ENCODE data around the gene CDK5RAP3.
"Not testable (repeated sequence)": the region's sequence is repeated elsewhere in the genome, so short reads cannot be mapped to it uniquely, and the experiment has no call there.

Gene CDK5RAP3

DNA sequence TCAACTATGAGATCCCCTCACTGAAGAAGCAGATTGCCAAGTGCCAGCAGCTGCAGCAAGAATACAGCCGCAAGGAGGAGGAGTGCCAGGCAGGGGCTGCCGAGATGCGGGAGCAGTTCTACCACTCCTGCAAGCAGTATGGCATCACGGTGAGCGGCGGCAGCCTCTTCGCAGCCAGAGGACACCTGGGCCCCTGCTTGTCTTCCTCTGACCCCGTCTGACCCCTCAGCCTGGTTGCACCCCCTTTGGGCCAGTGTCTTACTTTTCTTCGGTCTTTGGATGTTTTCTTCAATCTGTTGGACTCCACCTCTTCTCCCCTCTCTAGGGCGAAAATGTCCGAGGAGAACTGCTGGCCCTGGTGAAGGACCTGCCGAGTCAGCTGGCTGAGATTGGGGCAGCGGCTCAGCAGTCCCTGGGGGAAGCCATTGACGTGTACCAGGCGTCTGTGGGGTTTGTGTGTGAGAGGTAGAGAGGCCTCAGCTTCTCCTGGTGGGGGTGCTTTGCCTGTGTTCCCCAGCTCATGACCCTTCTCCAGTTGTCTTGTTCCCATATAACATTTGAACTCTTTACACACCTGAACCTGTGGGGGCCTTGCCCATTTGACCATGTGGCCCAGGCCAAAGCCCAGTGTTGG is 4.4 kb downstream of the CDK5RAP3 start:
- DNase-seq (ENCODE audit: low read depth in 3 of 3): no peak

DNA sequence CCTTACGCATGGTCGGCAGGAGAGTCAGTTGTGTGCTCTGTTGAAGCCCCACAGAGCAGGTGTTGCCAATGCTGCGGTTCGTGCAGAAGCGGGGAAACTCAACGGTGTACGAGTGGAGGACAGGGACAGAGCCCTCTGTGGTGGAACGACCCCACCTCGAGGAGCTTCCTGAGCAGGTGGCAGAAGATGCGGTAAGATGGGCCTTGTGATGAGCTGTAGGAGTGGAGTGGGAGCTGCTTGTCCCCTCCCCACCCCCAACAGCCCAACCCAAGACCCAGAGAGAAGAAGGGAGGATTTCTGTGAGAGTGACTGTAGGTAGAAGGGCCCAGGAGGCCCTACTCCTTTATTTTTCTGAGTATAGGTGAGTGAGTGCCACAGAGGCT is 4.9 kb downstream of the CDK5RAP3 start:
- no peak for DNase-seq (ENCODE audit: low read depth in 3 of 3)

- peak in 1 of 3 experiments; percentile 18 for DNase-seq (ENCODE audit: low read depth in 3 of 3)
These were observed 7.4 kb downstream of the CDK5RAP3 start for GRCh38 chr17:47978324-47978723.

DNA sequence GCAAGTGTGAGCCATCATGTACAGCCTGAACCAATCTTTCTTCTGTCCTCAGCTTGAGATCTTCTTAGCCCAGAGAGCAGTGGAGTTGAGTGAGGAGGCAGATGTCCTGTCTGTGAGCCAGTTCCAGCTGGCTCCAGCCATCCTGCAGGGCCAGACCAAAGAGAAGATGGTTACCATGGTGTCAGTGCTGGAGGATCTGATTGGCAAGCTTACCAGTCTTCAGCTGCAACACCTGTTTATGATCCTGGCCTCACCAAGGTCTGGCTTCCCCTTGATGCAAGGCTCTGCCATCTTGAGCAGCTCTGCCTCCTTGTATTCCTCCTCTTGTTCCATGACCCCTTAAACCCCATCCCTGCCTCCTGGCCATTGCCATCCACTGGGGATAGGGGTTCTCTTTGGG is 9.6 kb downstream of the CDK5RAP3 start:
- no peak for DNase-seq (ENCODE audit: low read depth in 3 of 3)

- no peak for DNase-seq (ENCODE audit: low read depth in 3 of 3)
These were observed 10.5 kb downstream of the CDK5RAP3 start for GRCh38 chr17:47981462-47981861.

GRCh38 chr17:47982091-47982617 is 11.2 kb downstream of the CDK5RAP3 start:
- DNase-seq (ENCODE audit: low read depth in 3 of 3): no peak

DNA sequence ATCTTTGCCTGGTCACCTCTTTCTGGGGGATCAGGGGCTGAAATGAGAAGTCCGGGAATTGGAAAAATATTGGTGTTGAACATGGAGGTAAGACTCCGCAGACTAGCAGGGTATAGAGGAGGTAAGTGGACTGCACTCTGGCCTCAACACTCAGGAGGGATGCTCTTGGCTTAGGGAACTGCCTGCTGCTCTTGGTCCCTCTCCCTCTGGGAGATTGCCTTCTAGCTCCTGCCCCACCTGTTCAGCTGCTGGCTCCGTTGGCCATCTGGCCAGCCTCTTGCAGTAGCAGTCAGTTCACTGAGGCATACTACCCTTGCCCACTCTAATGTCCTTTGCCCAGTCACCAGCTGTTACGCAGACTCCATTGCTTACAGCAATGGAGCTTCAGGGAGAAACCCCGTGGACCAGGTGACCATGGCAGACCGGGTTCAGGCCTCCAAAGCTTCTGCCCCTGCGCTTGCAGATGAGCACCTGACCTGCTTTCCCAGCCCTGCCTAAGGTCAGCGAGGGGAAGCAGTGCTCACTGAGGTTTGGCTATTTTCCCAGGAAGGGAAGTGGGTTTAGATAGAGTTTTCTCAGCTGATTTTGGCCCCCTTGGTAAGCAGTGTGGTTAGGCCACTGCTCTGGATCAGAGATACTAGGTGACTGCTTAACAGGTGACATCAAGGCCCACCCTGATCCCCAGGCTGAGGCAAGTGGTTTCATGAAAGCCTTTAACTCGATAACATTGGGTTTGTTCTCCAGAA is 11.9 kb downstream of the CDK5RAP3 start:
- no peak for DNase-seq (ENCODE audit: low read depth in 3 of 3)

GRCh38 chr17:47983492-47984223 is 12.7 kb downstream of the CDK5RAP3 start:
- DNase-seq (ENCODE audit: low read depth in 3 of 3): no peak

DNA sequence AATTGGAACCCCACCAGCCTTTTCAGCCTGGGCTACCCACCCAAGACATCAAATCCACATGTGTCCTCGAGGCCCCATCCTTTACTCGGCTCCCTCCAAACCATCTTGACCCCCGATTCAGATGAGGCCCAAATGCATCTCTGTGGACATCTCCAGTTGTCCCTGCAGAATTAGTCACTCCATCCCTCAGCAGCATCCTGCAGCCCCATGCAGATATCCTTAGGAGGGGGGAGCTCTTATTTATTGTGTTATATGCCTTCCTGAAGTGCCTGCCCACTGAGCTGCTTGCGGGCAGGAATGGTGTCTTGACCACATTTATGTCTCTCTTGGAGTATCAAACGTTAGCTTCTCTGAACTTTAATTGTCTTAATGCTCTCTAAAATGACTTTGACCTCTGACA is 15.6 kb downstream of the CDK5RAP3 start:
- DNase-seq (ENCODE audit: low read depth in 3 of 3): no peak

GRCh38 chr17:47987240-47987835 is 16.4 kb downstream of the CDK5RAP3 start:
- DNase-seq (ENCODE audit: low read depth in 3 of 3): no peak

GRCh38 chr17:47988445-47988844 is 17.5 kb downstream of the CDK5RAP3 start:
- DNase-seq (ENCODE audit: low read depth in 3 of 3): not testable (repeated sequence)

DNA sequence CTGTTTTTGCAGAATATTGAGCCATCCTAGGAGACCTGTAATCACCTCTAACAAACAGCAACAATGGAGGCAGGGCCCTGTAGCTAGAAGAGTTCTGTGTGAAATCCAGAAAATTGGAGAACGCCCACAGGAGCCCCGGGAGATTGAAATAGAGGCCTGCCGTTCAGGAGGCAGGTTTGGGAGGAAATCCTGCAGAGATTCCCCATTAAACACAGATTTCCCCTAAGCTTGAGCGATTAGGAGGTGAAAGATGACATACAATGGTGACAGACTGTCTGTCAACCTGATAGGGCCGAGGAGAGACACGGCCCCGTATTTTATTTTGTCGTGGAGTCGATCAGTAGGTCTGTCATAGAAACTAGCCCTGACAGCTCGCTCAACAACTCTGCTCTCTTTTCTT is 18.2 kb downstream of the CDK5RAP3 start:
- no peak for DNase-seq (ENCODE audit: low read depth in 3 of 3)

GRCh38 chr17:47989700-47990099 is 18.8 kb downstream of the CDK5RAP3 start:
- DNase-seq (ENCODE audit: low read depth in 3 of 3): no peak

- DNase-seq (ENCODE audit: low read depth in 3 of 3): no peak
These were observed 20.2 kb downstream of the CDK5RAP3 start for GRCh38 chr17:47990962-47991731.

DNA sequence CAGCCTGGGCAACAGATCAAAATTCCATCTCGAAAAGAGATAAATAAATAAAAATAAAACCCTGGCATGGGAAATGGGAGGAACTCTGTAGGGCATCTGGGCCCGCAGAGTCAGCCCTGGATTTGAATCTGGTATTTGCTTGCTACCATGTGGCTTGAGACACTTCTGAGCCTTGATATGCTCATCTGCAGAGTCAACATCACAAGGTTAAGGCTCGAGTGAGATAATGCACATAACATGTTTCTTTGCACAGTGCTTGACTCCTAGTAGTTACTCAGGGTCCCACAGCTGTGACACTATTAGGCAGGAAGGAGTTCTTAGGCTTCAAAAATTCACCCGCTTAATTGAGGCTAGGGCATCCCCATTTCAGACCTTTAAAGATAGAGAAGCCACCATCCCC is 21.3 kb downstream of the CDK5RAP3 start:
- no peak for DNase-seq (ENCODE audit: low read depth in 3 of 3)

- no peak for DNase-seq (ENCODE audit: low read depth in 3 of 3)
These were observed 22.2 kb downstream of the CDK5RAP3 start for GRCh38 chr17:47993031-47993564.

GRCh38 chr17:47993964-47994363 is 23.1 kb downstream of the CDK5RAP3 start:
- no peak for DNase-seq (ENCODE audit: low read depth in 3 of 3)

DNA sequence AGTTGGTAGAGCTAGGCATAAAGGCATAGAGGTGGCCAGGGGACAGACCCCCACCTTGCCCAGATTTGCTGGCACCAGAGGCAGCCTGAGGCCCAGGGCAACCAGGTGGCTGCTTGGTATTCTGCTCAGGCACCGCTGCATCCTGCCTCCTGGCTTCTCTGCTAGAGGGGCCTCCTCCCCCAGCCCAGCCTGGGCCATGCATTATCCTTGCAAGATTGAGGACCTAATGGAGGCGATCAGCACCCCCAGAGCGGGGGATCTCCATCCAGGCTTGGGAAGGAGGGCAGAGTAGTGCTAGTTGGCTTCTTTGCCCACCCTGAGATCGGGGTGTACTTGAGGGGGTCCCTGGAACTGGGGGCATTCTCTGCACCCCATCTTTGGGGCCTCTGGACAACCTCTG is 23.8 kb downstream of the CDK5RAP3 start:
- DNase-seq (ENCODE audit: low read depth in 3 of 3): no peak

GRCh38 chr17:47995241-47995935 is 24.5 kb downstream of the CDK5RAP3 start:
- DNase-seq (ENCODE audit: low read depth in 3 of 3): no peak

- no peak for DNase-seq (ENCODE audit: low read depth in 3 of 3)
These were observed 25.3 kb downstream of the CDK5RAP3 start for GRCh38 chr17:47996201-47996600.

GRCh38 chr17:47997586-47997985 is 26.7 kb downstream of the CDK5RAP3 start:
- no peak for DNase-seq (ENCODE audit: low read depth in 3 of 3)
